Osteoblast (primary cell): Measurements from ENCODE around the gene SLC25A18. TPM values are rescaled to one million over a fixed set of nuclear protein-coding genes. Genes with fewer than 3 reads are reported as not detected.
"Not testable (repeated sequence)": the region's sequence is repeated elsewhere in the genome, so short reads cannot be mapped to it uniquely, and the experiment has no call there.

Experiments
- DNase-seq: peaks from one replicate; pipeline ENCODE4 v3.0.0; 2011; ENCODE audit warnings: low spot score, mixed read lengths; ENCODE audit not compliant: insufficient read length; ENCODE audit errors: missing footprints
- H2AFZ ChIP-seq: 2 replicates; pipeline ENCODE4 v1.6.0; 2011; ENCODE audit warnings: mild to moderate bottlenecking, low read length
- H3K27ac ChIP-seq: 2 replicates; pipeline ENCODE4 v1.5.1; 2011; ENCODE audit warnings: mild to moderate bottlenecking, low read depth, low read length, moderate library complexity
- H3K27me3 ChIP-seq: 2 replicates; pipeline ENCODE4 v1.6.0; 2012; ENCODE audit warnings: mild to moderate bottlenecking, control low read depth, inconsistent platforms, low read length, moderate library complexity; ENCODE audit not compliant: insufficient read depth
- H3K36me3 ChIP-seq: 2 replicates; pipeline ENCODE4 v1.5.1; 2011; ENCODE audit warnings: mild to moderate bottlenecking, low read length, control low read depth, moderate library complexity; ENCODE audit not compliant: insufficient read depth
- H3K4me1 ChIP-seq: 2 replicates; pipeline ENCODE4 v1.5.1; 2011; ENCODE audit warnings: mild to moderate bottlenecking, low read length, control low read depth, moderate library complexity; ENCODE audit not compliant: insufficient read depth
- H3K4me2 ChIP-seq: 2 replicates; pipeline ENCODE4 v1.6.0; 2011; ENCODE audit warnings: mild to moderate bottlenecking, low read length; ENCODE audit not compliant: insufficient read depth
- H3K4me3 ChIP-seq: fragments of 200-600 bp; sonication (generic); 3 replicates; pipeline ENCODE4 v1.5.1; 2012; ENCODE audit warnings: mild to moderate bottlenecking, low read length, inconsistent platforms; ENCODE audit not compliant: insufficient read depth
- H3K79me2 ChIP-seq: 2 replicates; pipeline ENCODE4 v1.6.0; 2012; ENCODE audit warnings: mild to moderate bottlenecking, low read length, control low read depth, inconsistent platforms; ENCODE audit not compliant: insufficient read depth
- H3K9me3 ChIP-seq: 2 replicates; pipeline ENCODE4 v1.5.1; 2011; ENCODE audit warnings: low read depth, low read length, control low read depth
- H4K20me1 ChIP-seq: 2 replicates; pipeline ENCODE4 v1.6.0; 2012; ENCODE audit warnings: mild to moderate bottlenecking, low read length, control low read depth; ENCODE audit not compliant: insufficient read depth
- total RNA-seq: library from RNA; depleted of rRNA; stranded (reverse); fragments of >200 nt; gene quantifications from 2 replicates; pipeline ENCODE4 v1.2.3, GENCODE V29; 2012
- TF ChIP-seq, protein P1 (sequence below): IDR thresholded peaks from 2 replicates; pipeline ENCODE4 v1.5.1; 2011; ENCODE audit warnings: mild to moderate bottlenecking, low read depth, low read length, moderate library complexity; ENCODE audit errors: extremely low read depth

Gene SLC25A18
- total RNA-seq, 1 donor: not detected

DNA sequence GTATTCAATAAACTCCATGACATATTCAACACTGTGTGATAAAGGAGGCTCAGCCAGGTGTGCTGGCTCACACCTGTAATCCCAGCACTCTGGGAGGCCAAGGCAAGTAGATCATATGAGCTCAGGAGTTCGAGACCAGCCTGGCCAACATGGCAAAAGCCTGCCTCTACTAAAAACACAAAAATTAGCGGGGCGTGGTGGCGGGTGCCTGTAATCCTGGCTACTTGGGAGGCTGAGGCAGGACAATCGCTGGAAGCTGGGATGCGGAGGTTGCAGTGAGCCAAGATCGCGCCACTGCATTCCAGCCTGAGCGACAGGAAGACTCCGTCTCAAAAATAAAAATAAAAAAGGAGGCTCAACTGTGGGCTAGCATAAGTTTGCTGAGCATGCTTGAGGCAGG is 4.1 kb upstream of the SLC25A18 start:
- H3K9me3 ChIP-seq: no peaks in the 10 kb centered on the region
- peaks cover 8% of the 10 kb centered on the region for H3K4me1 ChIP-seq
- H3K4me3 ChIP-seq: no peak overlapping the region
- no peak overlapping the region for H3K4me2 ChIP-seq
- H3K27me3 ChIP-seq: peaks cover 6% of the 10 kb centered on the region
- no peaks in the 10 kb centered on the region for H3K36me3 ChIP-seq
- H3K79me2 ChIP-seq: no peaks in the 10 kb centered on the region
- no peaks in the 10 kb centered on the region for H4K20me1 ChIP-seq
- H3K27ac ChIP-seq: no peak overlapping the region
- no peak overlapping the region for H2AFZ ChIP-seq
- no peak for DNase-seq
- TF ChIP-seq, protein P1, sequence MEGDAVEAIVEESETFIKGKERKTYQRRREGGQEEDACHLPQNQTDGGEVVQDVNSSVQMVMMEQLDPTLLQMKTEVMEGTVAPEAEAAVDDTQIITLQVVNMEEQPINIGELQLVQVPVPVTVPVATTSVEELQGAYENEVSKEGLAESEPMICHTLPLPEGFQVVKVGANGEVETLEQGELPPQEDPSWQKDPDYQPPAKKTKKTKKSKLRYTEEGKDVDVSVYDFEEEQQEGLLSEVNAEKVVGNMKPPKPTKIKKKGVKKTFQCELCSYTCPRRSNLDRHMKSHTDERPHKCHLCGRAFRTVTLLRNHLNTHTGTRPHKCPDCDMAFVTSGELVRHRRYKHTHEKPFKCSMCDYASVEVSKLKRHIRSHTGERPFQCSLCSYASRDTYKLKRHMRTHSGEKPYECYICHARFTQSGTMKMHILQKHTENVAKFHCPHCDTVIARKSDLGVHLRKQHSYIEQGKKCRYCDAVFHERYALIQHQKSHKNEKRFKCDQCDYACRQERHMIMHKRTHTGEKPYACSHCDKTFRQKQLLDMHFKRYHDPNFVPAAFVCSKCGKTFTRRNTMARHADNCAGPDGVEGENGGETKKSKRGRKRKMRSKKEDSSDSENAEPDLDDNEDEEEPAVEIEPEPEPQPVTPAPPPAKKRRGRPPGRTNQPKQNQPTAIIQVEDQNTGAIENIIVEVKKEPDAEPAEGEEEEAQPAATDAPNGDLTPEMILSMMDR: no peak

DNA sequence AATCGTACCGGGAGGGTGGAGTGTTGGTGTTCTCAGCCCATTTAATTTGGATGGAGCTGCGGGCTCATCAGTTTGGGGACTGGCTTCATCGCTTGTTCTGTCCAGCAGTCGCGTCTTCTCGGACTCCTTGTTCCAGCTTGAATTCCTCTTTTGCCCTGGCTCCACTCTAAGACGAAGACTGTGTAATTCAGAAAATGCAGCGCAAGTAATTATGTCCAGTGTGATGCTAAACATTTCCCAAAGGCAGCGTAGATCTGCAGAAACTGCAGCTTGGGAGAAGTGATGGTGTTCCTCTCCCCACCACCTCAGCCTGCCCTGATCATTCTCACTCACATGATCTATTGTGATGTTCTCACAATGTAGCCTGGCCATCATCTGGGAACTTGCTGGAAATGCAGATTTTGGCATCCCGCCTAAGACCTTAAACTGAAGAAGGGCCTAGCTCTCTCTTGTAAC is 666 bp downstream of the SLC25A18 start:
- no peaks in the 10 kb centered on the region for H3K36me3 ChIP-seq
- no peaks in the 10 kb centered on the region for H3K79me2 ChIP-seq
- H3K4me2 ChIP-seq: no peak overlapping the region
- H2AFZ ChIP-seq: no peak overlapping the region
- H4K20me1 ChIP-seq: no peaks in the 10 kb centered on the region
- H3K4me3 ChIP-seq: no peak overlapping the region
- H3K4me1 ChIP-seq: peaks cover 8% of the 10 kb centered on the region
- H3K27ac ChIP-seq: no peak overlapping the region
- no peaks in the 10 kb centered on the region for H3K27me3 ChIP-seq
- H3K9me3 ChIP-seq: no peaks in the 10 kb centered on the region
- TF ChIP-seq, protein P1: no peak
- DNase-seq: peak; percentile 54

DNA sequence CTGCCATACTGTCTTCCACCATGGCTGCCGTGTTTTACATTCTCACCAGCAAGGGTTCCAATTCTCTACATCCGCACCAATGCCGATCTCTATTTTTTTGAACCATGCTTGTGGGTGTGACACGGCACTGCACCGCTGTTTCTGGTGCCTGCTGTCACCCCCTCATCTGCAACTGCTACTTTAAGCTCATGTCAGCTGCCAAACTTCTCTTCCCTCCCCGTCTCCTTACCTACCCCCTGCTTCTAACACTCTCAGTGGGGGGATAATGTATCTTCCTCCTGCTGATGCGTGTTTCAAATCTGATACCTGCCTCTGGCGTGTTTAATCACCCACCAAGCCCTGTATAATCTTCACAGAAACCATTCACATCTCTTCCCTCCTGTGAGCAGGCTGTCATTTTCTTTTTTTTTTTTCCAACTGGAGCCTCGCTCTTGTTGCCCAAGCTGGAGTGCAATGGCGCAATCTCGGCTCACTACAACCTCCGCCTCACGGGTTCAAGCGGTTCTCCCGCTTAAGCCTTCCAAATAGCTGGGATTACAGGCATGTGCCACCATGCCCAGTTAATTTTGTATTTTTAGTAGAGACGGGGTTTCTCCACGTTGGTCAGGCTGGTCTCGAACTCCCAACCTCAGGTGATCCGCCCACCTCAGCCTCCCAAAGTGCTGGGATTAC is 2.9 kb downstream of the SLC25A18 start:
- H3K4me3 ChIP-seq, H3K27me3 ChIP-seq, H3K36me3 ChIP-seq, DNase-seq, H3K27ac ChIP-seq, H2AFZ ChIP-seq, H3K79me2 ChIP-seq, H4K20me1 ChIP-seq, H3K4me2 ChIP-seq, H3K9me3 ChIP-seq: not testable (repeated sequence)
- H3K4me1 ChIP-seq: peaks cover 27% of the 10 kb centered on the region

DNA sequence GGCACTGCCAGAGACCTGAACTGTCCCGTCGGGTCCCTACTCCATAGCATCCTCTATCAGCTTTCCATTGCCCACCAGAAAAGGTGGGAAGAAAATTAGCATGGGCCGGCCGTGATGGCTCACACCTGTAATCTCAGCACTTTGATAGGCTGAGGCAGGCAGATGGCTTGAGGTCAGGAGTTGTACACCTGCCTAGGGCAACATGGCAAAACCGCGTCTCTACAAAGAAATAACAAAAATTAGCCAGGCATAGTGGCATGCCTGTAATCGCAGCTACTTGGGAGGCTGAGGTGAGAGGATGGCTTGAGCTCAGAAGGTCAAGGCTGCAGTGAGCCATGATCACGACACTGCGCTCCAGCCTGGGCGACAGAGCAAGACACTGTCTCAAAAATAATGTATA is 3.5 kb downstream of the SLC25A18 start:
- Histone ChIP-seq H4K20me1 (no peaks in the 10 kb centered on the region), H3K4me3 (no peak overlapping the region), H3K9me3 (no peaks in the 10 kb centered on the region), H3K4me1 (peaks cover 33% of the 10 kb centered on the region), H3K27me3 (no peaks in the 10 kb centered on the region), H3K36me3 (no peaks in the 10 kb centered on the region), H3K79me2 (no peaks in the 10 kb centered on the region), H2AFZ (no peak overlapping the region), H3K27ac (no peak overlapping the region), H3K4me2 (no peak overlapping the region)
- TF ChIP-seq, protein P1: no peak
- no peak for DNase-seq
